Measurements from ENCODE around the gene GPATCH11. TPM values are rescaled to one million over a fixed set of nuclear protein-coding genes. Genes with fewer than 3 reads are reported as not detected.

Gene GPATCH11
- 4.6 and 8.5 TPM in 2 replicates for total RNA-seq

DNA sequence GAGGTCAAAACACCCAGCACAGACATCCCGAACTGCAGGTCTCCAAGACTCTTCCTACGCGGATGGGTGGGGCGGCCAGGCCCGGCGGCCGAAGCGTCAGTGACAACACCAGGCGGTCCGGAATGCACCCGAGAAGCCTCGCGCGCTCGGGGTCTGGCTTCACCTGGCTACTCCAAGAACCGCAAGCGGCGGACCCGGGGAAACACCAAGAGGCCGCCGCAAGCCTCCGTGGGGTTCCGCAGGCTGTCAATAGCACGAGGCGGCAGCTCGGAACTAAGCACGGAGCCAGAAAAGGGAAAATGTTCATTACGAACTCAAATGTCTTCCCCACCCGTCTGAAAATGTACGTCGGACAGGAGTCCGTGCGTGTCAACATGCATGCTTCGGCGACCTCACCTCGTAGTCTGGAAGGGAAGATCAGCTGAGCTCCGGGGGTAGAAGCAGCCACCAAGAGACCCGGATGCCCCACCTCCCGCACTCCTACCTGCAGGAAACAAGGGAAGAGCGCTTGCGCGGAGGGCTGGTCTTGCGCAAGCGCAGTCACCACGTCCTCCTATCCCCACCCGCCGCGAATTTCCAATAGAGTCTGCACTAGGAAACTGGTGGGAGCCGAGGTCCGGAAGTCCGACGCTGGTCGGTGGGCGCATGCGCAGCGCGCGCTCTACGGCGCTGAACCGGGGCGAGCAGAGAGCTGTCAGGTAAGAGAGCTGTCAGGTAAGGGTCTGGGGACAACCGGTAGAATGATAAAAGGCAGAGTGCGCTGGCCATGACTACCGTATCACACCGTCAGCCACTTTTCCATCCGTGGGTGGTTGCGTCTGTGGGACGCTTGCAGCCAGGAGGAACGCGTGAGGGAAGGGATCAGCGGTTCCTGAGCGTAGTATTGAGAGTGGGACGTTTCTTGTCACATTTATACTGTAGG lies at the start of gene GPATCH11, which contains the start of gene HEATR5B:
GPATCH11 (plus strand) TSS at position 646 of the 922 bp plus-strand sequence. CDS start 3,864 bp downstream, outside the sequence.
HEATR5B (minus strand) TSS at position 500 of the 922 bp plus-strand sequence. CDS start 958 bp downstream, outside the sequence.

Other genes starting within 250 kb of the GPATCH11 start
- 5.8 and 6.4 TPM in 2 replicates for gene STRN, start 118.0 kb upstream of the GPATCH11 start, total RNA-seq
- gene HEATR5B, start 146 bp upstream of the GPATCH11 start, total RNA-seq: 7.8 and 11.9 TPM in 2 replicates
- gene EIF2AK2, start 72.5 kb downstream of the GPATCH11 start, total RNA-seq: 15.6 and 27.6 TPM in 2 replicates
- gene SULT6B1, start 104.2 kb downstream of the GPATCH11 start, total RNA-seq: not detected in 2 replicates
- gene CEBPZOS, start 112.0 kb downstream of the GPATCH11 start, total RNA-seq: 21.3 and 47.0 TPM in 2 replicates
- 13.0 and 31.7 TPM in 2 replicates for gene CEBPZ, start 147.1 kb downstream of the GPATCH11 start, total RNA-seq
- 17.5 and 18.5 TPM in 2 replicates for gene NDUFAF7, start 147.1 kb downstream of the GPATCH11 start, total RNA-seq
- 36.6 and 47.7 TPM in 2 replicates for gene PRKD3, start 240.3 kb downstream of the GPATCH11 start, total RNA-seq